ENCODE data around the gene HHIPL1. TPM values are rescaled to one million over a fixed set of nuclear protein-coding genes. Genes with fewer than 3 reads are reported as not detected.

The HHIPL1 gene
- total RNA-seq, 1 experiment from 2014 or later = 0.06 TPM

DNA sequence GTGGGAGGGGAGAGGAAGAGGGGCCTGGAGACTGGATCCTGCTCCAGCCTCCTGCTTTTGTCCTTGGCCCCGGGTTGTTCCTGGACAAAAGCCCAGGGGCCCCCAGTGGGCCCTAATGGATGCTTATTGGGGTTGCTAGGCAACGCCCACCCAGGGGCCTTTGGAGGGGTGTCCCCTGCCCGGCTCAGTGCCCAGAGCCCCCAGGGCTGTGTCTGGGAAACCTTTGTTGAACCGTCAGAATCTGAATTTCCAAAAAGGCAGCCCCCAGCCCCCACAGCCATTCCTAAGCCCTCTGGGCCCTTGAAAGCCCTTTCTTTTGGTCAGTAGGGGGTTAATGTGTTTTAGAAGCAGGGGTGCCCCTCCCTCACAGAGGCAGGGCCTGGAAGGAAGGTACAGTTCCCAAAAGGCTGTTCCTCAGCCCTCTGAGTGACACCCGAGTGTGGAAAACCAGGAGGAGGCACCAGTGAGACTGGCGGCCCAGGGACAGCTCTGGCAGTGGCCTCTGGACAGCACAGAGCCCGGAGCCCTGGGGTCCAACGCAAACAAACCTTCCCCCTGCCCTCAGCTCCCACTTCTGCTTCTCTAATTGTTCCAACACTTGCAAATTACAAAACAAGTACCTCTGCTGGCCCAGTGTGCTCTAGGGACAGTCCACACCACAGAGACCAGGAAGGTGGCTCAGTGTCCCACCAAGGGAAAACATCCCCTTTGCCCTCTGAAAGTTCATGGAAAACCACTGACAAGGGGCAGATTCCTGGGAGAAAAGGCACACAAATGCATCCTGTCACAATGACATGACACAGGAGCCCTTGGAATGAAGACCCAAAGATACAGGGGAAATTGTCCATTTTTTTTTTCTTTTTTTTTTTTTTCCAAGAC is 19.4 kb downstream of the HHIPL1 start:
- intact Hi-C loops (cut with micrococcal nuclease; ENCODE audit: unreplicated experiment) = no loop called here
- H3K27ac ChIP-seq (ENCODE audit: low read depth, low read length, poor library complexity, severe bottlenecking) = no peak overlapping the region
- H3K27me3 ChIP-seq (replicated peaks; ENCODE audit: insufficient read depth, low read depth, low read length, poor library complexity) = no peaks in the 10 kb centered on the region
- ChIA-PET CTCF (no interaction called here), POLR2A (ENCODE audit: low non-redundant PET) (no interaction called here)
- no TSS peak for BruUV-seq (replicated peaks)
- no peaks in the 10 kb centered on the region for H3K4me1 ChIP-seq (ENCODE audit: insufficient read depth, low read length, poor library complexity, severe bottlenecking)
- H3K9me3 ChIP-seq (ENCODE audit: low read depth, low read length, poor library complexity, severe bottlenecking) = no peaks in the 10 kb centered on the region
- H3K4me3 ChIP-seq (ENCODE audit: low read depth, low read length, poor library complexity, severe bottlenecking) = no peak overlapping the region
- TF ChIP-seq, protein P1, sequence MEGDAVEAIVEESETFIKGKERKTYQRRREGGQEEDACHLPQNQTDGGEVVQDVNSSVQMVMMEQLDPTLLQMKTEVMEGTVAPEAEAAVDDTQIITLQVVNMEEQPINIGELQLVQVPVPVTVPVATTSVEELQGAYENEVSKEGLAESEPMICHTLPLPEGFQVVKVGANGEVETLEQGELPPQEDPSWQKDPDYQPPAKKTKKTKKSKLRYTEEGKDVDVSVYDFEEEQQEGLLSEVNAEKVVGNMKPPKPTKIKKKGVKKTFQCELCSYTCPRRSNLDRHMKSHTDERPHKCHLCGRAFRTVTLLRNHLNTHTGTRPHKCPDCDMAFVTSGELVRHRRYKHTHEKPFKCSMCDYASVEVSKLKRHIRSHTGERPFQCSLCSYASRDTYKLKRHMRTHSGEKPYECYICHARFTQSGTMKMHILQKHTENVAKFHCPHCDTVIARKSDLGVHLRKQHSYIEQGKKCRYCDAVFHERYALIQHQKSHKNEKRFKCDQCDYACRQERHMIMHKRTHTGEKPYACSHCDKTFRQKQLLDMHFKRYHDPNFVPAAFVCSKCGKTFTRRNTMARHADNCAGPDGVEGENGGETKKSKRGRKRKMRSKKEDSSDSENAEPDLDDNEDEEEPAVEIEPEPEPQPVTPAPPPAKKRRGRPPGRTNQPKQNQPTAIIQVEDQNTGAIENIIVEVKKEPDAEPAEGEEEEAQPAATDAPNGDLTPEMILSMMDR (conservative IDR thresholded peaks at IDR 0.05; ENCODE audit: low read depth, low read length) = no peak
- H3K36me3 ChIP-seq (ENCODE audit: insufficient read depth, low read length, poor library complexity, severe bottlenecking) = no peaks in the 10 kb centered on the region
- DNase-seq (ENCODE audit: low spot score) = no peak

DNA sequence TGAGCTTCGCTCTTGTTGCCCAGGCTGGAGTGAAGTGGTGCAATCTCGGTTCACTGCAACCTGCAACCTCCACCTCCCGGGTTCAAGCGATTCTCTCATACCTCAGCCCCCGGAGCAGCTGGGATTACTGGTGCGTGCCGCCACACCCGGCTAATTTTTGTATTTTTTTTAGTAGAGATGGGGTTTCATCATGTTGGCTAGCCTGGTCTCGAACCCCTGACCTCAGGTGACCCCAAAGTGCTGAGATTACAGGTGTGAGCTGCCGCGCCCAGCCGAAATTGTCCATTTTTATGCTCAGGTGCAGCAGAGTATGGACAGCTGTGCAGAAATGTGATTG is 20.0 kb downstream of the HHIPL1 start:
- Histone ChIP-seq H3K9me3 (ENCODE audit: low read depth, low read length, poor library complexity, severe bottlenecking) (no peaks in the 10 kb centered on the region), H3K4me3 (ENCODE audit: low read depth, low read length, poor library complexity, severe bottlenecking) (no peak overlapping the region), H3K27me3 (replicated peaks; ENCODE audit: insufficient read depth, low read depth, low read length, poor library complexity) (no peaks in the 10 kb centered on the region), H3K4me1 (ENCODE audit: insufficient read depth, low read length, poor library complexity, severe bottlenecking) (peaks cover under 1% of the 10 kb centered on the region), H3K27ac (ENCODE audit: low read depth, low read length, poor library complexity, severe bottlenecking) (no peak overlapping the region), H3K36me3 (ENCODE audit: insufficient read depth, low read length, poor library complexity, severe bottlenecking) (no peaks in the 10 kb centered on the region)
- BruUV-seq (replicated peaks) = no TSS peak
- no peak for DNase-seq (ENCODE audit: low spot score)
- POLR2A ChIA-PET (ENCODE audit: low non-redundant PET) = no interaction called here
- TF ChIP-seq, protein P1 (conservative IDR thresholded peaks at IDR 0.05; ENCODE audit: low read depth, low read length) = no peak
- TF ChIP-seq EZH2 (IDR thresholded peaks at IDR 0.05; ENCODE audit: borderline replicate concordance, low read depth, low read length, poor library complexity, severe bottlenecking) = no peak
- CTCF ChIA-PET = no interaction called here
- intact Hi-C loops (cut with micrococcal nuclease; ENCODE audit: unreplicated experiment) = no loop called here

DNA sequence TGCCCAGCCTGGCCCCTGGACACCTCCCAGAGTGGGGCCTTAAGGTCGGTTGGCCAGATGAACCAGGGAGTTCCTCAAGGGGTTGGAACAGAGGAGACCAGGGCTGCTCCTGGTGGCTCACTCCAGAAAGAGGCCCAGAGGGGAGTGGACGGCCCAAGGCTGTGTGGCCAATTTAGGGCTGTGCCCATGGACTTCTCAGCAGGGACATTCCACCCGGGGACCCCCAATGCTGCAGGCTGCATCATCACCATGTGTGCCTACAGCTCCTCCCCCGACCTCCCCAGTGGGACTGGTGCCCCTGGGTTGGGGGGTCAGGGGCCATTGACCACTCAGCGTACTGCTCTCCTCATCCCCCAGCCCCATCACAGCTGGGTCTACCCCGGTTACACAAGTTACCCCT is 21.6 kb downstream of the HHIPL1 start:
- Histone ChIP-seq H3K27ac (ENCODE audit: low read depth, low read length, poor library complexity, severe bottlenecking) (no peak overlapping the region), H3K27me3 (replicated peaks; ENCODE audit: insufficient read depth, low read depth, low read length, poor library complexity) (no peaks in the 10 kb centered on the region), H3K4me3 (ENCODE audit: low read depth, low read length, poor library complexity, severe bottlenecking) (no peak overlapping the region), H3K4me1 (ENCODE audit: insufficient read depth, low read length, poor library complexity, severe bottlenecking) (peaks cover 16% of the 10 kb centered on the region), H3K36me3 (ENCODE audit: insufficient read depth, low read length, poor library complexity, severe bottlenecking) (no peaks in the 10 kb centered on the region), H3K9me3 (ENCODE audit: low read depth, low read length, poor library complexity, severe bottlenecking) (no peaks in the 10 kb centered on the region)
- intact Hi-C loops (cut with micrococcal nuclease; ENCODE audit: unreplicated experiment) = no loop called here
- CTCF ChIA-PET = no interaction called here
- BruUV-seq (replicated peaks) = no TSS peak
- no peak for DNase-seq (ENCODE audit: low spot score)
- POLR2A ChIA-PET (ENCODE audit: low non-redundant PET) = no interaction called here
- TF ChIP-seq, protein P1 (conservative IDR thresholded peaks at IDR 0.05; ENCODE audit: low read depth, low read length) = no peak
- no peak for TF ChIP-seq EZH2 (IDR thresholded peaks at IDR 0.05; ENCODE audit: borderline replicate concordance, low read depth, low read length, poor library complexity, severe bottlenecking)

All from A673 (cell line).